Keratinocyte (primary cell): Measurements from ENCODE around the gene BEX4. TPM values are rescaled to one million over a fixed set of nuclear protein-coding genes. Genes with fewer than 3 reads are reported as not detected.

Experiments used
- DNase-seq: peaks from one replicate; pipeline ENCODE4 v3.0.0-alpha.2; 2011; ENCODE audit warnings: low read depth, missing footprints, low spot score
- FAIRE-seq: peaks from 2 replicates; lab custom pipeline; 2011; peaks lifted over from hg19 to GRCh38; lab: Jason Lieb, UNC
- H2AFZ ChIP-seq: 2 replicates; pipeline ENCODE4 v1.6.0; 2012; ENCODE audit warnings: low read length, control low read depth, inconsistent platforms; ENCODE audit not compliant: control insufficient read depth
- H3K27ac ChIP-seq: 2 replicates; pipeline ENCODE4 v1.5.1; 2011; ENCODE audit warnings: low read length; ENCODE audit not compliant: control insufficient read depth, insufficient read depth
- H3K27me3 ChIP-seq: 3 replicates; pipeline ENCODE4 v1.6.0; 2011; ENCODE audit warnings: low read length; ENCODE audit not compliant: control insufficient read depth, insufficient read depth; ENCODE audit errors: extremely low read depth
- H3K36me3 ChIP-seq, 2 experiments: 2 replicates in 1 of 2; 3 replicates in 1 of 2; pipeline ENCODE4 v1.5.1; 2011; ENCODE audit warnings: low read length in 2 of 2, mild to moderate bottlenecking in 1 of 2; ENCODE audit not compliant: control insufficient read depth in 2 of 2, insufficient read depth in 2 of 2; ENCODE audit errors: extremely low read depth in 1 of 2
- H3K4me1 ChIP-seq: 3 replicates; pipeline ENCODE4 v1.5.1; 2011; ENCODE audit warnings: low read length; ENCODE audit not compliant: control insufficient read depth, insufficient read depth; ENCODE audit errors: extremely low read depth
- H3K4me2 ChIP-seq: 3 replicates; pipeline ENCODE4 v1.6.0; 2011; ENCODE audit warnings: low read depth, low read length; ENCODE audit not compliant: control insufficient read depth, insufficient read depth; ENCODE audit errors: extremely low read depth
- H3K4me3 ChIP-seq, 3 experiments: fragments of 200-600 bp in 1 of 3; sonication (generic) in 1 of 3; 2 replicates in 2 of 3; 3 replicates in 1 of 3; pipeline ENCODE4 v1.5.1; 2011 to 2016; ENCODE audit warnings: low read length in 3 of 3, mild to moderate bottlenecking in 3 of 3, control low read depth in 2 of 3, inconsistent platforms in 1 of 3, low read depth in 1 of 3, mixed read lengths in 1 of 3, mixed run types in 1 of 3, moderate library complexity in 1 of 3; ENCODE audit not compliant: control insufficient read depth in 2 of 3, insufficient read depth in 2 of 3; ENCODE audit errors: extremely low read depth in 1 of 3
- H3K79me2 ChIP-seq: 2 replicates; pipeline ENCODE4 v1.6.0; 2012; ENCODE audit warnings: low read length; ENCODE audit not compliant: control insufficient read depth, insufficient read depth
- H3K9ac ChIP-seq: 3 replicates; pipeline ENCODE4 v1.6.0; 2011; ENCODE audit warnings: low read length; ENCODE audit not compliant: control insufficient read depth, insufficient read depth; ENCODE audit errors: extremely low read depth
- H3K9me1 ChIP-seq: 3 replicates; pipeline ENCODE4 v1.6.0; 2011; ENCODE audit warnings: low read length; ENCODE audit not compliant: control insufficient read depth, insufficient read depth; ENCODE audit errors: extremely low read depth
- H3K9me3 ChIP-seq: 2 replicates; pipeline ENCODE4 v1.5.1; 2012; ENCODE audit warnings: low read depth, low read length; ENCODE audit not compliant: control insufficient read depth
- H4K20me1 ChIP-seq: 3 replicates; pipeline ENCODE4 v1.6.0; 2011; ENCODE audit warnings: low read length; ENCODE audit not compliant: control insufficient read depth, insufficient read depth; ENCODE audit errors: extremely low read depth
- CTCF ChIP-seq, 3 experiments: IDR thresholded peaks in 1 of 3; conservative IDR thresholded peaks in 1 of 3; optimal IDR thresholded peaks in 1 of 3; 2 replicates in 2 of 3; 3 replicates in 1 of 3; pipeline versions ENCODE3 to v1.5.1; 2011; ENCODE audit warnings: low read length in 3 of 3, mild to moderate bottlenecking in 3 of 3, moderate library complexity in 2 of 3, control low read depth in 1 of 3, inconsistent platforms in 1 of 3; ENCODE audit not compliant: insufficient read depth in 2 of 3; ENCODE audit errors: extremely low read depth in 1 of 3
- EZH2 ChIP-seq: IDR thresholded peaks from one replicate; pipeline ENCODE4 v1.6.1; 2012; ENCODE audit warnings: inconsistent platforms, mild to moderate bottlenecking, low read length, moderate library complexity
- dilution Hi-C: fragments of 300-500 bp; cut with MboI; formaldehyde crosslinking; loops from one replicate; pipeline ENCODE4 v1.7.0; 2020; ENCODE audit warnings: low sequenced_read_pairs; ENCODE audit not compliant: extremely low pct_ligation_motif_present
- polyA minus RNA-seq, 3 experiments: library from RNA; depleted of rRNA, polyadenylated mRNA; stranded (reverse); fragments of >200 nt; gene quantifications; 1 replicate in 1 of 3; 2 replicates in 1 of 3; 3 replicates in 1 of 3; pipeline ENCODE4 v1.2.3, GENCODE V29; 2011
- polyA plus RNA-seq, 5 experiments: library from polyadenylated mRNA; depleted of rRNA in 3 of 5; stranded (reverse) in 3 of 5; stranded (forward) in 1 of 5; unstranded in 1 of 5; fragments of >200 nt; gene quantifications; 1 replicate in 1 of 5; 2 replicates in 3 of 5; 3 replicates in 1 of 5; pipeline versions ENCODE4 v1.2.1 to v1.2.3, GENCODE V29; 2011 to 2012; ENCODE audit warnings: missing spikeins in 2 of 5, low read depth in 1 of 5, low replicate concordance in 1 of 5

BEX4 gene, protein sequence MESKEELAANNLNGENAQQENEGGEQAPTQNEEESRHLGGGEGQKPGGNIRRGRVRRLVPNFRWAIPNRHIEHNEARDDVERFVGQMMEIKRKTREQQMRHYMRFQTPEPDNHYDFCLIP
- polyA plus RNA-seq (11.8 to 20.0 TPM (median 14.3 TPM) in 3 replicates), polyA minus RNA-seq (0.79 to 3.7 TPM (median 2.0 TPM) in 3 replicates)
- polyA plus RNA-seq (2011; ENCODE audit: low read depth), result 14.1 TPM
- polyA plus RNA-seq (2011; cell fraction: cytosol; rRNA removed), result 16.9 and 26.4 TPM in 2 replicates
- 9.4 and 13.4 TPM in 2 replicates for polyA plus RNA-seq (2011; cell fraction: nucleus; rRNA removed)
- 11.0 and 14.7 TPM in 2 replicates for polyA plus RNA-seq (2012; ENCODE audit: low replicate concordance)
- 9.0 TPM for polyA minus RNA-seq (2011; cell fraction: cytosol; rRNA and poly(A)+ RNA removed)
- 0.95 and 4.8 TPM in 2 replicates for polyA minus RNA-seq (2011; cell fraction: nucleus; rRNA and poly(A)+ RNA removed)

- peak within 1 kb of the TSS; percentile 51 to 60 (median 57) for H3K4me3 ChIP-seq
- H3K9me1 ChIP-seq, result no peaks in the 10 kb centered on the region
- FAIRE-seq (no peak), DNase-seq (no peak)
- H3K79me2 ChIP-seq, result no peaks in the 10 kb centered on the region
- H2AFZ ChIP-seq, result peak within 1 kb of the TSS; percentile 49
- no peaks in the 10 kb centered on the region for H3K36me3 ChIP-seq
- H3K4me1 ChIP-seq, result peaks cover 3% of the 10 kb centered on the region
- peak within 1 kb of the TSS; percentile 64 for H3K9ac ChIP-seq
- no peaks in the 10 kb centered on the region for H3K9me3 ChIP-seq
- peaks cover 7% of the 10 kb centered on the region for H3K27me3 ChIP-seq
- H4K20me1 ChIP-seq, result no peaks in the 10 kb centered on the region
- TF ChIP-seq CTCF (optimal IDR thresholded peaks at IDR 0.05 in 1 of 3, IDR thresholded peaks at IDR 0.05 in 1 of 3, conservative IDR thresholded peaks at IDR 0.05 in 1 of 3; ENCODE audit: extremely low read depth in 1 of 3, insufficient read depth in 2 of 3, low read length in 3 of 3) (no peak), EZH2 (no peak)
- H3K4me2 ChIP-seq, result peak within 1 kb of the TSS; percentile 64
- dilution Hi-C loops, result no loop called here
- peak within 1 kb of the TSS; percentile 14 for H3K27ac ChIP-seq
Measured at GRCh38 chrX:103214870-103215424, at the start of gene BEX4. TSS of gene BEX4 (plus strand) at chrX:103215108. CDS start at chrX:103216154, 1,046 bp downstream.

- no peak for FAIRE-seq
- Histone ChIP-seq H3K4me2 (no peak overlapping the region), H3K27ac (no peak overlapping the region), H3K4me3 (no peak overlapping the region), H2AFZ (no peak overlapping the region), H3K79me2 (no peaks in the 10 kb centered on the region), H3K9me1 (no peaks in the 10 kb centered on the region), H3K9me3 (no peaks in the 10 kb centered on the region), H3K4me1 (no peaks in the 10 kb centered on the region), H3K27me3 (no peaks in the 10 kb centered on the region), H4K20me1 (no peaks in the 10 kb centered on the region), H3K36me3 (no peaks in the 10 kb centered on the region), H3K9ac (no peak overlapping the region)
- no peak for DNase-seq
- dilution Hi-C loops, result no loop called here
- TF ChIP-seq CTCF (optimal IDR thresholded peaks at IDR 0.05 in 1 of 3, IDR thresholded peaks at IDR 0.05 in 1 of 3, conservative IDR thresholded peaks at IDR 0.05 in 1 of 3; ENCODE audit: extremely low read depth in 1 of 3, insufficient read depth in 2 of 3, low read length in 3 of 3) (no peak), EZH2 (no peak)
Measured at GRCh38 chrX:103170216-103170615, 44.7 kb upstream of the BEX4 start.
